GM21825 (cell line): ENCODE results near the gene RAP2A.

Experiments
- ATAC-seq: cut with Tn5 transposase; IDR thresholded peaks from one replicate; pipeline ENCODE4 v1.9.1; 2021; ENCODE audit warnings: mild to moderate bottlenecking, moderate library complexity; ENCODE audit not compliant: unreplicated experiment

RAP2A gene

GRCh38 chr13:97422118-97423054 lies 11.6 kb upstream of the RAP2A start:
- ATAC-seq, result no peak

DNA sequence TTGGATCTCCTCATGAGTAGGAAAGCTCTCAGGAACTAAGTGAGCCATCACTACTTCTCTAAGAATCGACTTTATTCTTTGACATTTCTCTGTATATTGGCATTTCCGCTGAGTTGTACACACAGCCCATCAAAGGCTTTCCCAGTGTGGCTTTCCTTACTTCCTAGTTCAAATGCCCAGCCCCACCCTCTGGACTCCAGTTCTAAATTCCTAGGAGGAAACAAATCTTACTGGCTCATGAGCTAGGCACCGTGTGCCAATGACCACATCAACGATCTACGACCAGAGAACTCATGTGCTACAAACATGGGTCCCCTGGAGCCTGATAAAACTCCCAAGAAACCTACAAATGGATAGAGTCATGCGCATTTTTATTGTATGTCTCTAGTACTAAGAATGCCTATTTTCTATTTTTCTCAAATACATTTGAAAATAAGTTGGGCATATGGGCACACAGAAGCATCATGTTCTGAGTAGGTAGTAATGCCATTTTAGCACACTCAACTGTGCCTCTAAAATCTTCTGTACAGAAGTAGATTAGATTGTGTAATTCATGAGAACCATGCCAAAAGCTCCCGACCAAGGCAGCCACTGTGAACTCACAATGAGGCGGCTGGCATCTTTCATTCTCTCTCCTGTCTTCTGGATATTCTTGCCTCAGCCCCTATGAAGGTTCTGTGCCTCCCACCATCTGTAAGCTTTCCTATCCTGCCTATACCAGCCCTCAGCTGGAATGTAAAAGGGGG lies 10.5 kb upstream of the RAP2A start:
- ATAC-seq, result no peak

DNA sequence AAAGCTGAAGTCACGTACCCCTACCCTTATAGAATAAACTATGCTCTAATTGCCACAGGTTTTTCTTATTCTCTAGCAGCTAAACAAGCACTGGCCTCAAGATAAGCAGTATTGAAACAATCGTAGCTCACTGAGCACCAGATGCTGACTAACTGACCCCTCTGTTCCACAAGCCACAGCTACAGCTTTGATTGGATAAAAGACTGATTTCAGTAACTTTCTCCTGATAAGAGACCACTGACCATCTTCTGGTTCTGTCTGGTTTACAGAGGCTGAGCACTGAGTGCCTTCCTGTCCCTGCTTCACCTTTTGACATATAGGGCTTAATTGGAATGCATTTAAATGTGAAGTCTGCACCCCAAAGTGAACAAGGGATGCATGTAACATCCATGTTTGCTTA lies 8.4 kb upstream of the RAP2A start:
- ATAC-seq, result no peak

GRCh38 chr13:97426695-97427094 lies 7.3 kb upstream of the RAP2A start:
- ATAC-seq, result no peak

GRCh38 chr13:97429681-97430081 lies 4.3 kb upstream of the RAP2A start:
- ATAC-seq, result no peak

- no peak for ATAC-seq
Measured at GRCh38 chr13:97430296-97430695, 3.7 kb upstream of the RAP2A start.

GRCh38 chr13:97431171-97431764 lies 2.7 kb upstream of the RAP2A start:
- no peak for ATAC-seq

- no peak for ATAC-seq
Measured at GRCh38 chr13:97432232-97432916, 1.6 kb upstream of the RAP2A start.

GRCh38 chr13:97432917-97433726 lies 847 bp upstream of the RAP2A start:
- ATAC-seq, result peak; percentile 78

DNA sequence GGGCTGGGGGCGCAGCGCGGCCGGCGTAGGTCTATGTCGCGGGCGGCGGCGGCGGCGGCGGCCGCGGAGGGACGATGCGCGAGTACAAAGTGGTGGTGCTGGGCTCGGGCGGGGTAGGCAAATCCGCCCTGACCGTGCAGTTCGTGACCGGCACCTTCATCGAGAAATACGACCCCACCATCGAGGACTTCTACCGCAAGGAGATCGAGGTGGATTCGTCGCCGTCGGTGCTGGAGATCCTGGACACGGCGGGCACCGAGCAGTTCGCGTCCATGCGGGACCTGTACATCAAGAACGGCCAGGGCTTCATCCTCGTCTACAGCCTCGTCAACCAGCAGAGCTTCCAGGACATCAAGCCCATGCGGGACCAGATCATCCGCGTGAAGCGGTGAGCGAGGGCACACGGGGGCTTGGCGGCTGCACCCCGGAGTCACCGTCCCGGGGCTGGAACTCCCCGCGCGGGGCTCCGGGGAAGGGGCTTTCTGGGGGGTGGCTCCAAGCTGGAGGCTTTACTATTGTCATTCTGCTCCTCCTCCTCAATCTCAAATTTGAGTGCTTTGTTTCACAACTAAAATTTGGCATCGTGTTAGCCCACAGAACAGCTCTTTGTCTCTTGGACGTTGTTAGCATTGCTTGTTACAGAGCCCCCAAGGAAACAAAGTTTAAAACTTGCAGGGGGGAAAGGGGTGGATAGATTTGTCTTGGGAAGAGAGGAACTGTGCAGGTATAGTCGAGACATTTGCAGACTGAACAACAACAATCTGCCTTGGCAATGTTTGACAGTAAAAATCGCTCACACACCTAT lies 630 bp downstream of the RAP2A start:
- ATAC-seq, result peak; percentile 2

DNA sequence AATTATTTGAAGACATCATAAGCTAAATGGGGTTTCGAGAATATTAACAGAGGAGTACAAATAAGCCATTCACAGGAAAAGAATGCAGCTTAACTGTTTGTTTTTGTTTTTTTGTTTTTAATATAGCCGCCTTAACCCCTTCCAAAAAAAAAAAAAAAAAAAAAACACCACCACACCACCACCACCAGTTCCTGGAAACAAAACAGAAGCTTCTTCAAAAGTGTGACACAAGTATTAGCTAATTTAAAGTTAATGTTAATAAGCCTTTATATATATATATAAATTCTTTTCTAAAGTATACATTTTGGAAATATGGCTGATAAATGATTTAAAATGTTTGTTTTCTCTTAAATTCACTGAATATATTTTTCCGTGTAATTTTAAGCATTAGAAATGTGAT lies 1.4 kb downstream of the RAP2A start:
- no peak for ATAC-seq

GRCh38 chr13:97435794-97436193 lies 1.8 kb downstream of the RAP2A start:
- ATAC-seq, result no peak

DNA sequence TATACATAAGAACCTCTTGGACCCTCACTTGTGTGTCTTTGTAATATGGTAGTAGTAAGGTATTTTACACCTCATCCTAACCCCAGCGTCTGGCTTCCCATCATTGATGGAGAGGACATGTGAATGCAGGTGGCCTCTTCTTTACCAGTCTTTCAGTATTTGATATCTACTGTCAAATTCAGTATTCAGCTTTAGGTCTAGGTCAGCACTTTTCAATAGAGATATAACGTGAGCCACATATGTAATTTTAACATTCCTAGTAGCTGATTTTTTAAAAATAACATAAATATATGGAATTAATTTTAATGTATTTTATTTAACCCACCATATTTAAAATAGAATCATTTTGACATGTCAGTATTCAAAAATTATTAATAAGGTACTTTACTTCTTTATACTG lies 2.9 kb downstream of the RAP2A start:
- no peak for ATAC-seq

DNA sequence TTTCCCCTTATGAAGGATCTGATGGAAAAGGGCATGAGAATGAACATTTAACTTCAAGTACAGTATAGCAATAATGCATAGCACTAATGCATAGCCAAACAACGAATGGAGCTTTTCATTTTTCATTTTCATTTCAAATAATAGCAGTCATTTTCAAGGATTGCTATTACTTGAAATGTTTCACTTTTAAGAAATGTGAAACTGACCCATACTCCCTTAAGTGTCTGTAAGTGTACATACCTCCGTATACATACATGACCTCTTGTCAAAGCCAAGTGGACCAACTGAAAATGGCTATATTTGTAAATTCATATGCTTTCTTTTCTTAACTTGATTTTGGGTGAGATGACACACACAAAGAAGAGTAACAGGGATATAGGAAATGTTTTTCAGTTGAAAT lies 3.8 kb downstream of the RAP2A start:
- ATAC-seq, result no peak

- ATAC-seq, result no peak
Measured at GRCh38 chr13:97438856-97439595, 5.1 kb downstream of the RAP2A start.

DNA sequence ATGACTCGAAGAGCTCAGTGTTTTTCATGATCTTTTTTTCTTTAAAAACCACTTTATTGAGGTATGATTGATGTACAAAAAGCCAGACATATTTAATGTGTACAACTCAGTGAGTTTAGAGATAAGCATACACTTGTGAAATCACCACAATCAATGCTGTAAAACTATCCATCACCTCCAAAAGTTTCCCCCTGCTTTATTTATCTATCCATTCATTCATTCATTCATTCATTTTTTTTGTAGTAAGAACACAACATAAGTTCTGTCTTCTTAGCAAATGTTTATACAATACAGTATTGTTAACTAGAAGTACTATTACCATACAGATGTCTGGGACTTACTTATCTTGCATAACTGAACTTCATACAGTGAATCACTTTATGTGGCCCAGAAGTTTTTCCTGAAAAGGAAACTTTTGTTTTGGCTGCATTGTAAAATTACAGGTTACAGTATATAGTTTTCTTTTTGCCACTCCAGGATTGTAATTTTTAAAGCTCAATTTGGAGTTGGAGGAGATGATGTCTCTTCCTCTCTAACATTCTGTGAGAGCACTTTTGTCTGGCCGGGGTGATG lies 6.7 kb downstream of the RAP2A start:
- ATAC-seq, result no peak

GRCh38 chr13:97441368-97441767 lies 7.4 kb downstream of the RAP2A start:
- ATAC-seq, result no peak

DNA sequence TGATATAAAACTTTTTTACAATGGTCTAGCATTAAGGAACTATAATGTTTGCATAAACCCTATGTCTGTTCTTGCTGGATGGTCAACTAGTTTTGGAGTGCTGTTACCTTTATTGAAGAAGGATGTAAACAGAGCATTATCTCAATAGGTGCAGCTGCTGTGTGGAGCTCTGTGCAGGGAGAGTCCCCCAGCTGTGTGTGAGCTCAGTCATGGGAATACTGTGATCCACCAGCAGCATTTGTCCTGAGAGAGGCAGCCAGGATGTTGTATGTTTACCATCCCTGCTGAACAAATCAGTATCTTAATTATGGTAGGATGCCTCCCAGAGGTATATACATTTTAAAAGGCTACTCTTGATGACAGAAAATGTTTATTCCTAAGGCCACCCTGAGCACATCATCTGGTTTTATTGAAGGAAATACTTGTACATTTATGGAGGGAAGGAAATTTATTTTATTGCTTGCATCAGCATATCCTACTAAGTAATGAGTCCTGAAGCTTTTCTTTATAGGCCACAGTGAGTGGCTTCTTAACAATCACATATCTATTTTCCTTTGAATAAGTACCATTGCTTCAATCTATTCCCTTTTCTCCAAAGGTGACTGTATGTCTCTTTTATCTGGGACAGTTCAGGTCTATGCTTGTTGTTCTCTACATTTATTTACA lies 11.7 kb downstream of the RAP2A start:
- peak; percentile 38 for ATAC-seq
